ENCODE data around the gene PRIM2.
"Not testable (repeated sequence)": the region's sequence is repeated elsewhere in the genome, so short reads cannot be mapped to it uniquely, and the experiment has no call there.

- TF ChIP-seq CTCF (IDR thresholded peaks at IDR 0.05; ENCODE audit: insufficient read depth, low read length, poor library complexity, severe bottlenecking); EZH2phosphoT487 (conservative IDR thresholded peaks at IDR 0.05; ENCODE audit: low read length): not testable (repeated sequence)
Measured at GRCh38 chr6:57443181-57443580, 125.8 kb downstream of the PRIM2 start.
